ELF-1 (cell line): ENCODE data around the gene CMIP.
A peak's percentile ranks its signal among the peaks of the same experiment; 100 is the strongest.

Experiments used
- DNase-seq: peaks from one replicate; pipeline ENCODE4 v3.0.0-alpha.2; 2016; ENCODE audit warnings: low read depth, low spot score

CMIP gene

GRCh38 chr16:81696961-81697615 is 252.5 kb downstream of the CMIP start:
- peak; percentile 79 for DNase-seq

GRCh38 chr16:81697616-81698309 is 253.2 kb downstream of the CMIP start:
- DNase-seq, result no peak

- no peak for DNase-seq
These were observed 253.7 kb downstream of the CMIP start for GRCh38 chr16:81698310-81698641.

- DNase-seq, result no peak
These were observed 255.0 kb downstream of the CMIP start for GRCh38 chr16:81699596-81699995.

GRCh38 chr16:81700071-81700779 is 255.6 kb downstream of the CMIP start:
- no peak for DNase-seq

- DNase-seq, result no peak
These were observed 256.2 kb downstream of the CMIP start for GRCh38 chr16:81700780-81701165.

- no peak for DNase-seq
These were observed 256.8 kb downstream of the CMIP start for GRCh38 chr16:81701296-81701970.

GRCh38 chr16:81702506-81702905 is 257.9 kb downstream of the CMIP start:
- no peak for DNase-seq

GRCh38 chr16:81703177-81704155 is 258.9 kb downstream of the CMIP start:
- no peak for DNase-seq

GRCh38 chr16:81705261-81705660 is 260.7 kb downstream of the CMIP start:
- no peak for DNase-seq

GRCh38 chr16:81706327-81707295 is 262.0 kb downstream of the CMIP start:
- no peak for DNase-seq

GRCh38 chr16:81707411-81708265 is 263.0 kb downstream of the CMIP start:
- DNase-seq, result no peak

- no peak for DNase-seq
These were observed 263.8 kb downstream of the CMIP start for GRCh38 chr16:81708266-81709015.

GRCh38 chr16:81709016-81709900 is 264.6 kb downstream of the CMIP start:
- DNase-seq, result no peak

- no peak for DNase-seq
These were observed 265.4 kb downstream of the CMIP start for GRCh38 chr16:81710044-81710443.

- peak; percentile 44 for DNase-seq
These were observed 266.0 kb downstream of the CMIP start for GRCh38 chr16:81710596-81710995.

- peak; percentile 78 for DNase-seq
These were observed 267.2 kb downstream of the CMIP start for GRCh38 chr16:81711657-81712319.
